Measurements from ENCODE around the gene PIGT.
A peak's percentile ranks its signal among the peaks of the same experiment; 100 is the strongest.

PIGT gene

GRCh38 chr20:45402946-45403345 lies 13.0 kb upstream of the PIGT start:
- no peak for DNase-seq

GRCh38 chr20:45404438-45404837 lies 11.5 kb upstream of the PIGT start:
- no peak for DNase-seq

GRCh38 chr20:45405571-45406259 lies 10.2 kb upstream of the PIGT start:
- no peak for DNase-seq

GRCh38 chr20:45406260-45407066 lies 9.5 kb upstream of the PIGT start:
- DNase-seq = peak; percentile 73 to 79

GRCh38 chr20:45407067-45407745 lies 8.7 kb upstream of the PIGT start:
- DNase-seq = peak in 1 of 2 donors; percentile 14

GRCh38 chr20:45407783-45408645 lies 7.9 kb upstream of the PIGT start, which contains the start of gene DBNDD2:
Gene DBNDD2, plus strand, starts transcription at chr20:45408289. Its CDS starts 179 bp downstream, at chr20:45408468.
- peak in 1 of 2 donors; percentile 37 for DNase-seq

GRCh38 chr20:45408646-45409213 lies 7.2 kb upstream of the PIGT start:
- DNase-seq = no peak

- DNase-seq = no peak
Measured at GRCh38 chr20:45409521-45410272, 6.2 kb upstream of the PIGT start.

- DNase-seq = no peak
Measured at GRCh38 chr20:45410887-45411286, 5.1 kb upstream of the PIGT start.

GRCh38 chr20:45412653-45413052 lies 3.3 kb upstream of the PIGT start:
- DNase-seq = no peak

GRCh38 chr20:45413479-45413878 lies 2.5 kb upstream of the PIGT start:
- no peak for DNase-seq

- no peak for DNase-seq
Measured at GRCh38 chr20:45416917-45417316, 976 bp downstream of the PIGT start.

- DNase-seq = no peak
Measured at GRCh38 chr20:45419188-45420091, 3.5 kb downstream of the PIGT start.

GRCh38 chr20:45420125-45420524 lies 4.2 kb downstream of the PIGT start:
- no peak for DNase-seq

- no peak for DNase-seq
Measured at GRCh38 chr20:45423700-45424099, 7.8 kb downstream of the PIGT start.

GRCh38 chr20:45425561-45425960 lies 9.6 kb downstream of the PIGT start:
- DNase-seq = no peak

GRCh38 chr20:45426320-45427016 lies 10.5 kb downstream of the PIGT start:
- no peak for DNase-seq

GRCh38 chr20:45427236-45428149 lies 11.6 kb downstream of the PIGT start:
- DNase-seq = no peak

- DNase-seq = no peak
Measured at GRCh38 chr20:45429618-45430017, 13.7 kb downstream of the PIGT start.

All from activated CD4-positive, alpha-beta T cell treated with anti-CD3 and anti-CD28 coated beads for 4 hours (primary cell).